Measurements from ENCODE around the gene OGFOD2. TPM values are rescaled to one million over a fixed set of nuclear protein-coding genes. Genes with fewer than 3 reads are reported as not detected.

OGFOD2 gene
- total RNA-seq, 1 donor from 2014 or later, result 4.5 TPM

DNA sequence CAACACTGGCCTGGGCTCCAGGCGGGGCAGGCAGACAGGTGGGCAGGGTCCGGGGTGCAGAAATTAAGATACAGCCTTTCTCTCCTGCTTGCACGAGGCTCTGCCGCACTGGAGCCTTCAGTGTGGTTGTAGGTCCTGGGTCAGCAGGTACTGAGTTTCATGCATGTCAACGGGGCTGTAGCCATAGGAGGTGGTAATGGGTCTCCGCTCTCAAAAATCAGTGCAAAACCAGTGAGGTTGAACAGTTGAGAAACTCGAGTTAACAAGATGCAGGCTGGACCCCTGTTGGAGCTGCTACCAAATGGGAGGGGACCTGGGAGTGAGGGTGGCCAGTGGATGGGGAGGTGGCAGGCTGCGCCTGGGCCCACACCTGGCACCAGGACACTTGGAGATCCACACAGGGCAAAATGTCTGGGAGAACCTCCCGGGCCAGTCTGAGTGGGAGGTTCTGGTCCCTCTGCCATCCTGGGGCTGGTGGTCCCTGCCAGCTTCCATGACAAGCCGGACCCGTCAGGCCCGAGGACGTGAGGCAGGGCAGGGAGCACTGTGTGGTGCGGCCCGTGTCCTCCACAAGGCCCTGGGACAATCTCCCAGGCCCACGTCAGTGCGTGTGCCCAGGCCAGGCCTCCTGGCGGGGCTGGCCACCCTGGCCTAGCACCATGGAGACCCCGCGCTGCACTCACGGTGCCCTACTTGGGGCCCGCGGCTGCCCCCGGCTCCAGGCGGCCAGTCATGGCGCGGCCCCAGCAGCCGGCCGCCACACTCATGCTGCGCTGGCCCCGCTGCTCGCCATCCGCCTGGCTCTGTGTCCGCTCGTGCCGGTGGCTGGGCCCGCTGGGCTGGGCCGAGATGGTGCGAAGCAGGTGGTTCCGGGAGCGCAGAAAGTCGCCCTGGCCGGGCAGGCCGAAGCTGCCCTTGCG, 10.6 kb downstream of the OGFOD2 start:
- FAIRE-seq (no peak), DNase-seq (ENCODE audit: low spot score in 2 of 2) (no peak)

DNA sequence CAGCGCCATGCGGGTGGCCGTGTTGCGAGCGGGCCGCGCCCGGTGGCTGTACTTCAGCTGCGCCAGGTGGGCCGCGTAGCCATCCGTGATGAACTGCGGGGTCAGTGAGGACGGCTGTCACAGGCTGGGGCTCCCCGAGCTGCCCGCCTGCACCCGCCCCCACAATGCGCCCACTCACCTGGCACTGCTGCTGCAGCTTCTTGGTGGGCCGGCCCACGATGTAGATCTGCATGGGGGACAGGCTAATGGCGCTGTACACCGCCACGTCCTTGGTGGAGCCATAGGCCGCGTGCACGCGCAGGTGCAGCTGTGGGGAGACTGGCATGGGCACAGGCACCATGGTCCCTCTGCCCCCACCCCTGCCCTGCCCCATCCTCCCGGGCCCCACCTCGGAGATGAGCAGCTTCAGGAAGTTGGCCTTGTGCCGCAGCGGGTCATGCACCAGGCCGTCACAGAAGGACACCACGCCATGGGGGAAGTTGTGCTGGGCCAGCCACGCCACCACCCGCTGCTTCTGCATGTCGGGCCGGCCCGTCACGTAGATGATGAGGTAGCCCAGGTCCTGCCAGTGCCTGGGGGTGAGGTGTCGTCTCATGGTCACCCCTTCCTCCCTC, 11.3 kb downstream of the OGFOD2 start:
- peak in 1 of 2 donors; percentile 44 for DNase-seq (ENCODE audit: low spot score in 2 of 2)
- no peak for FAIRE-seq

DNA sequence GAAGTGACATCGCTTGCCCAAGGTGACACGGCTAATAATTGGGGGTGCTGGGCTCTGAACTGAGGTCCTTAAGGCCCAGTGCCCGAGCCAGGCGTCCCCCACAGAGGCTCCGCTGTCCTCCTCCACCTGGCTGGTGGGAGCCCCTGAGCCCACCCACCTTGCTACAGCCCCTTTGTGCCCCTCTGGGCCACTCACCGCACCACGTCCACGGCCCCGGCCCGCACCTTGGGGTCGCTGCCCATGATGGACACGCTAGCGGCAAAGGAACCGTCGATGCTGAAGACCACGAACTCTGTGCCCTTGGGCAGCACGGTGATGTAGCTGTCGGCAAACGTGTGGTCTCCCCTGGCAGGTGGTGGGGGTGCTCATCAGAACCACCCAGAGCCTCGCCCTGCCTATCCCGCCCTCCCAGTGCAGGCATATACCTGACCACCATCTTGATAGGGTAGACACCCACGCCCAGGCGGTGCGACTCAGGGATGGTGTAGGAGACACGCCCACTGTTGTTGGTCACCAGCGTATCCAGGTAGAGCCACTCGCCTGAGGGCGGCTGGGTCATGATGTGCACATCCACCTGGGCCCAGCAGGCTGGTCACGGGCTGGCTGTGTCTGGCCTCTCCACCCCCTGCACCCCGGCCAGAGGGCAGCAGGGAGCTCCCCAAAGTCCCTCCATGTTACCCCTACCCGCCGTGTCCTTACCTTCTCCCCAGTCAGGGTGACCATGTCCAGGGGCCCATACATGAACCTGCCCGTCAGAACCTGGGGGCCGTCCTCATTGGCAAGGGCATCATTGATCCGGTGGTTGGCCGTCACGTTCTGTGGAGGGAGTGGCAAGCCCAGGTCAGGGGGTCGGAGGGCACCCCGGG, 12.3 kb downstream of the OGFOD2 start:
- no peak for FAIRE-seq
- DNase-seq (ENCODE audit: low spot score in 2 of 2), result peak in 1 of 2 donors; percentile 43

DNA sequence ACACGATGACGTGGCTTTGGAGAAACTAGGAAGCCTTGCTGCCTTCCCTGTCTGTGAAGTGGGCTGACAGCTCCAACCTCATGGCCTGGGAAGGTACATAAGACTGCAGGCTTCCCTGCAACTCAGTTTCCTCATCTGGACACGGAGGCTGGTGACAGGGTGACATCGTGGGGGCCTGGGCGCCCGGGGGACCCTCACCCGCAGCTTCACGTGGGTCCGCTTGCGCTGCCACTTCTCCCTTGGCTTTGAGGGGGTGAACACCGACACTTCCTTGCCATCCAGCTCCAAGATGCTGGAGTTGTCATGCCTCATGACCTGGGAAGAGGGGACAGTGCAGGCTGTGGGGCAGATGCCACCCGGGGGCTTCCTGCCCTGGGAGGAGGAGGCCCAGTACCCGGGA, 13.0 kb downstream of the OGFOD2 start:
- no peak for FAIRE-seq
- no peak for DNase-seq (ENCODE audit: low spot score in 2 of 2)

DNA sequence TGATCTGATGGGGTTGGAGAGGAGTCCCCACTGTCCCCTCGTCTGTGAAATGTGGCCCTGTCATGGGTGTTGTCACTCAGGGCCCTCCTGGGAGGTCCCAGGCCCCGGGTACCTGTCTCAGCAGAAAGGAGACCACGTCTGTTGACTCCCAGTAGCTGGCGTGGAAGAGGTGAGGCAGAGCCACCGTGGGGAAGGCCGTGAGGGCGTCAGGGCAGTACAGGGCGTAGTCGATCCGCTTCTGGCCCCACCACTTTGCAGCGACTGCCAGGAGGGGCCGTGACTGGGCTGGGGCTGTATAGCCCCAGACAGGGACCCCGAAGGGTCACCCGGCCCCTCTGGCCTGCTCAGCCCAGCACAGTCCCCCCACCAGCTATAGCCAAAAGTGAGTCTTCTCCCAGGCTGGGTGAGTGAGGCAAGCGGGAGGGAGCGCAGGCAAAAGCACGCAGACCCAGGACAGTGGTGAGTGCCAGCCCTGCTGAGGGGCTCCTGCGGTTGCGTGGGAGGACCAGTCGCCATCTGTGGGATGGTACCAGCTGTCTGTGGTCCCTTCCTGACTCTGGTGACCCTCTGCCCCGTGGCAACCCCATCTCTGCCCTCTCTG, 13.7 kb downstream of the OGFOD2 start:
- FAIRE-seq, result no peak
- no peak for DNase-seq (ENCODE audit: low spot score in 2 of 2)

DNA sequence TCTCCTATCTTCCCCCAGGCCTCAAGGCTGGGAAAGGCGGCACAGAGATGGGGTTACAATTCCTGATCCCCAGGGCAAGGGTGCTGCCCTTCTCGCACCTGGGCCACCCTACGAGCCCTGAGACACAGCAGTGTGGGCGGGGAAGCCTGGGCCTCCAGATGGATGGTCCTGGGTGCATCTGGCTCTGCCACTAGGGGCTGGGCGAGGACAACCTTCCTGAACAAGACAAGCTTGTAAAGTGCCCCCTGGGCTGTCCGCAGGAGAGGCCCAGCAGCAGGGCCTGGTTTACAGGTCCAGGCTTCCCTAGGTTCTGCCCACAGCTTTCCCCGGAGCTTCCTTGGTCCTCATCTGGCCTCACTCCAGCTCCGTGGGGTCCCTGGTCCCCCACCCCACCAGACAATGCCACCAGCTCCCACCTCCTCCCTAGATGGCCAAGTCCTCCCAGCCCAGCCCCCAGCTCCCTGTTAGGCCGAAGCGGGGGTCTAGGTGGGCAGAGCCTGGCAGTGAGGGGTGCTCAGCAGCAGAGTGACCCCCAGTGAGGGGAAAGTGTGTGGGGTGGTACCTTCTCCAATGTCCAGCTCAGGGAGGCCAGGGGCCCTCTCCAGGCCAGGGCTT, 14.3 kb downstream of the OGFOD2 start:
- FAIRE-seq (no peak), DNase-seq (ENCODE audit: low spot score in 2 of 2) (peak in 1 of 2 donors; percentile 31)

DNA sequence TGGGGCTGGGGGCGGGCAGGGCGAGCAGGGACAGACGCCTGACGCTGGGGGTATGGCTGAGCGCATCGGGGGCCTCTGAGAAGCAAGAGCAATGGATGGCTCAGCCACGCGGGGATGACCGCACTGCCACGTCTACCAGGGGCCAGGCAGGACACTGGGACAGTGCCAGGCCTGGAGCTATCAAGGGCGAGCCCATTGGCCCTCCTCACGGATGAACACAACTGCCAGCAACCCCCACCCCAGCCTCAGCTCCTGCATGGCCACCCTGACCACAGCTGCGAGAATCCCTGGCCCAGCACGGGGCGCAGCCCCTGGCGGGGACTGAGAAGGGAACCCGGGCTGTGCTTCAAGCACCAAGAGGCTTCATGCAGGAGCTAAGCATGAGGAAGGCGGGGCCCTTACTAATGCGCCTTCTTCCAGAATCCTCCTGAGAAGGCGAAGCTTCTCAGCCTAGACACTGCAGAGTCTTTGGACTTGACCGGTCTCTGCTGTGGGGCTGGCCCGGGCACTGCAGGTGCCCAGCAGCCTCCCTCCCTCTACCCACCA, 14.9 kb downstream of the OGFOD2 start:
- DNase-seq (ENCODE audit: low spot score in 2 of 2), result no peak

DNA sequence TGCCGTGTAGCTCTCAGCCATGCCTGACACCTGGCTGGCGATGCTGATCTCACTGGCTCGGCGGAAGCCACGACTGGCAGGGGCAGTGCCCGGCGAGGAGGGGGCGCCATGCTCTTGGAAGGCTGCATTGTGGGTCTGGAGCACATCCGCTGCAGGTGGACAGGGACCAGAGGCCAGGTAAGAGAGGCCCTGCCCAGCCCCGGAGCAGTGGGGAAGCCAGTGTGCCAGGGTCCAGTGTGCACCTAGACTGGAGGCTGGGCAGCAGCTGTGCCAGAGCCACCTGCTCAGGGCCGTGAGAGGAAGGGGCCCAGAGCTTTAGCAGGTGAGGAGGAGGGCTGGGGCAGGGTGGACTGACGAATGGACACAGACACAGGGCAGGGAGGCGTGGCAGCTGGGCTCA, 15.5 kb downstream of the OGFOD2 start:
- DNase-seq (ENCODE audit: low spot score in 2 of 2) (no peak), FAIRE-seq (no peak)

More for the DNA sequence above, 14.9 kb downstream of the OGFOD2 start:
- no peak for FAIRE-seq

DNA sequence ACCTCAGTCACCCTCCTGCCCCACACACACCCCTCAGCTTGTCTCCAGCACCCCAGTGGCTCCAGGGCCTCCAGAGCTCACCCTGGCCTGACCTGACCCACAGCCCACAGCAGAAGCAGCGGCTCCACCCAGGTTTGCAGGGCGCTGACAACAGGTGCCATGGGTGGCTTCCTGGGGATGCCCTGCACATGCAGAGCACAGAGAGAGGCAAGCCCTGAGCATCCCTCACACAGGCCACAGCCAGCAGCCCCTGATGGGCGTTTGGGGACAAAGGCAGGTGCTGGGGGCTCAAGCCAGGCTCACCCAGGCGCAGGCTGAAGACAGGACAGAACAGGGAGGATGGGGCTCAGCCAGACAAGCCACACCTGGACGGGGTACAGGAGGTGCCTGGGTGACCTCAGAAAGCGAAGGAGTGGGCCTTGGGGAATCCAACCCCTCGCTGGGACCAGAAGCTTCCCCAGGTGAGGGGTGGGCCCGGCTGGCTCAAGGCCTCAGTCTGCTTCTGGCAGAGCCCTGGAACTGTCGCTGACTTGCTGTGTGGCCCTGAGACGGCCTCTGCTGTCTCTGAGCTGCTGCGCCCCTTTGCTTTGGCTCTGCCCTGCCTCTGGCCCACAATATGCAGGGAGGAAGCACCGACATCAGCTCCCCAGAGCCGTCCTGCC, 16.0 kb downstream of the OGFOD2 start:
- FAIRE-seq (no peak), DNase-seq (ENCODE audit: low spot score in 2 of 2) (no peak)

DNA sequence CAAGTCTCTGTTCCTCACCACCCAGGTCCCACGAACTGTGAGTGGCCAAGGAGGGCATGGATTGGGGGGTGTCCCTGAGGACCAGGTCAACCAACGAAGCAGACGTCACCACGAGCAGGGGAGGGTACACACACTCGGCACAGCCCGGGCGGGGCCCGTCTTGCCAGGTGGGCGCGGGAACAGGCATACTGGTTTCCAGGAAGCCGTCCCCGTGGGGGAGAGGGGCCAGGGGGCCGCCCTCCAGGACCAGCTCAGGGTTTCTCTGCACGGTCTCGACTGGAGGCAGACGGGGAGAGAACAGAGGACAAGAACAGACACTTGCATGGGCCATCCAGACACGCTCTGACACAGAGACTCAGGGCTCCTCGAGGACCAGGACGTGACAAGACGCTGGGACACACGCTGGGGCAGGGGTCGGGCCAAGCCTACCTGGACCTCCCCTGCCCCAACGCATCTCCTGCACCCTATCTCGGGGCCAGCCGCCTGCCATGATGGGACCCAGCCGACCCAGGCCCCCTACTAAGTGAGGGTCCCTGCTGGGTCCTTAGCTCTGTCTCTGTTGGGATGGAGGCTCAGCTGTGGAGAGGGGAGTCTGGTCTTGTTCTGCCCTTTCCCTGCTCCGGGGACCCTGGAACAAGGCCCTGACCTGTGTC, 16.7 kb downstream of the OGFOD2 start:
- DNase-seq (ENCODE audit: low spot score in 2 of 2), result no peak
- FAIRE-seq, result no peak

DNA sequence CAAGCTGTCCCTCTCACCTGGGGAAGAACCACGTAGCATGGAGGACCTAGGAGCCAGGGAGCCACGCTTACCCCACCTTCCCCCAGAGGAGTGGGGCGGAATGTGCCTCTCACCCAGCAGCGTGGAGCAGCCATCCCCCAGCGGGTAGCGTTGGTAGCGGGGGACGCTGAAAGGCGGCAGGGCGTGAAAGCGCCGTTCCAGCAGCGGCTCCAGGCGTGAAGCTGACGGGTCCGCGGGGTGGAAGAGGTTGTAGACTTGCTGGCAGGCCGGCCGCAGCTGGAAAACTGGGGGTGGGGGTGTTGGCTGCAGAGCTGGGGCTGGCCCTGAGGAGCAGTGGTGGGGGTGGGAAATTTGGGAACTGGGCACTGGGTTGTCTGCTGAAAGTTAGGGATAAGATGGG, 17.3 kb downstream of the OGFOD2 start:
- DNase-seq (ENCODE audit: low spot score in 2 of 2) (no peak), FAIRE-seq (no peak)

DNA sequence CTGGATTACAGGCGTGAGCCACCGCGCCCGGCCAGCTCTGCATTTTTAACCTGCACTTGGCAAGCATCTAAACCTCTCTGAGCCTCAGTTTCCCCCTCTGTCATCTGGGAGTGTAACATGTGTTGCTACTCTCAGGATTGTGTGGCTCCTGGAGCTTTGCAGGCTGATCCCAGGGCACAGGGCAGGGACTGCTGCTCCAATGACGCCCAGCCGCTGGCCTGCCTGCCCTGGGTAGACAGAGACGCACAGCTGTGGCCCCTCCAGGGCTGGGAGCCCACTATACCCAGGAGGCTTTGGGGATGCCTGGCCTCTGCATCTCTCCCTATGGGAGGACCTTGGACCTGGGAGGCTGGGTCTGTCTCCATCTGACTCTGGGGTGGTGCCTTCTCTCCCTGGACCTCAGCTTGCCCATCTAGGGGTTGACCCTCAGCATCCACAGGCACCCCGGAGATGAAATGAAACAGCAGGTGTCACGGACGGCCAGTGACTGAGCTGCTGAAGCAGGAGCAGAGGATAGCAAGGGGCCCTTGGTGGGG, 19.2 kb downstream of the OGFOD2 start:
- FAIRE-seq (no peak), DNase-seq (ENCODE audit: low spot score in 2 of 2) (no peak)

DNA sequence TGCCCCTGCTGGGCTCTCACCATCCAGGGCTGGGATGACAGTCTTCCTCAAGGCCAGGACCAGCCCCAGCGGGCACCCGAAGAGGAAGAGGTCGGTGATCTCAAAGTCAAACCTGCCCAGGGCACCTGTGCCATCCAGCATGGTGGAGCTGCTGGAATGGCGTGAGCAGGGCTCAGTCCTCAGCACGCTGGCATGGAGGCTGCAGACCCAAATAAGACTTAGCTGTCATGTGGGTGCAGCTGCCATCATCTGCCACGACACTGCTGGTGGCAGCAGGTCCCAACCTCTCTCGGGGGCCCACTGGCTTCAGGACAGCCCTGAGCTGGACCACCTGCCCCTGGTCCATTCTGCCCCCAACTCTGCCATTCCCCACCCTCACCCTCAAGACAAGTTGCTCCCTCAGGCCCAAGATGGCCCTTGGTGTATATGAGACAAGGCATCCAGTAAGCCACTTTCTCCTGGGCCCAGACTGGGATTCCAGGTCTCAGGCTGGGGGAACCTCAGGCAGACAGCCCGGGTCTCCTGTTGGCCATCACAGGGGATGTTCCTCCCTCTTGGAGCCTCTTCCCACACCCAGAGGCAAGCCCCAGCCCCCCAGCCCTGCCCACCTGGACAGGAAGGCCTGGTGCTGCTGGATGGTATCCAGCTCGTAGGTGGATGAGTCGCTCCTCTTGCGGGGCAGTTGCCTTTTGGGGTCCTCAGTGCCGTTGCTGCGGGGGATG, 19.9 kb downstream of the OGFOD2 start:
- DNase-seq (ENCODE audit: low spot score in 2 of 2) (no peak), FAIRE-seq (no peak)

DNA sequence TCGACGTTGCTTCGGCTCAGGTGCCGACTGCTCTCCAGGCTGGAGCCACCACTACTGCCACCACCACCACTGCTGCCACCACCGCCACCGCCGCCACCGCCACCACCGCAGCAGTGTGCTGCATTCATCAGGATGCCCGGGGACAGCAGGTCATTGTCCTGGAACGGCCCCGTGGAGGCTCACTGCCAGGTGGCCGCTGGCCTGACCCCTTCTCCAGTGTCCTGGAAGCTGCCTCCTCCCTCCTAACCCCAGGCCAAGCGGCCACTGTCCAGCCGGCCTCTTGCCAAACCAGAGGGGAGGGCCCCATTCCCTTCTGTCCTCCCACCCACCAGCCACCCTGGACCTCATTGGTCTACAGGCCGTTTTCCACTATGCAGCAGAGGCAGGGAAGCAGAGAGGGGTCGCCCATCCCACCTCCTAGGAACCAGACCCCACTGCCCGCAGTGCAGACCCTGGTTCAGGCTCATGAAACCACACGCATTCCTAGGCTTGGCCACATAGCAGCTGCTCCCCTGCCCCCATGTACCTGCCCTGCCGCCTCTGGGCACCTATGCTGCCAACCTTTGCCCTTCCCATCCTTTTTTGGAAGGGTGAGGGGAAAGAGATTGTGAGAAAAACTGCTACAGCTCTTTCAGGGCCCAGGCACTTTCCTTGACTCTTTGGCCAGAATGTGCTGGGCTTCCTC, 20.6 kb downstream of the OGFOD2 start:
- DNase-seq (ENCODE audit: low spot score in 2 of 2), result peak in 1 of 2 donors; percentile 45
- FAIRE-seq, result no peak

DNA sequence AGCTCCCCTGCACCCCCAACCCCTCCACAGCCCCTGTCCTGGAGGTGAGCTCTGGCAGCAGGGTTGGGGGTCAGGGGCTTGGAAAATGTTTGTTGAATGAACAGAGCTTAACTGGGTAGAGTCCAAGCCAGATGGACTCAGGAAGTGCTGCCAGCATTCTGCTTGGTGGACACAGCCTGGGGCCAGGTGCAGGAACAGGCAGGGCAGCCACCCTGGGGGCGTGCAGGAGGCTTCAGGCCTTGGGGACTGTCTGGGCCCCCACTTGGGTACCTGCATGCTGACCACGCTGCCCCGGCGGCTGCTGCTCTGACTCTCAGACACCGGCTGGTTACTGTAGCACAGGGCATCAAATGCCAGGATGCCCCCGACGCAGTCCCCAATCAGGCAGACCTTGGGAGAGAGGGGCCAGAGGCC, 21.2 kb downstream of the OGFOD2 start:
- DNase-seq (ENCODE audit: low spot score in 2 of 2), result no peak
- FAIRE-seq, result no peak

DNA sequence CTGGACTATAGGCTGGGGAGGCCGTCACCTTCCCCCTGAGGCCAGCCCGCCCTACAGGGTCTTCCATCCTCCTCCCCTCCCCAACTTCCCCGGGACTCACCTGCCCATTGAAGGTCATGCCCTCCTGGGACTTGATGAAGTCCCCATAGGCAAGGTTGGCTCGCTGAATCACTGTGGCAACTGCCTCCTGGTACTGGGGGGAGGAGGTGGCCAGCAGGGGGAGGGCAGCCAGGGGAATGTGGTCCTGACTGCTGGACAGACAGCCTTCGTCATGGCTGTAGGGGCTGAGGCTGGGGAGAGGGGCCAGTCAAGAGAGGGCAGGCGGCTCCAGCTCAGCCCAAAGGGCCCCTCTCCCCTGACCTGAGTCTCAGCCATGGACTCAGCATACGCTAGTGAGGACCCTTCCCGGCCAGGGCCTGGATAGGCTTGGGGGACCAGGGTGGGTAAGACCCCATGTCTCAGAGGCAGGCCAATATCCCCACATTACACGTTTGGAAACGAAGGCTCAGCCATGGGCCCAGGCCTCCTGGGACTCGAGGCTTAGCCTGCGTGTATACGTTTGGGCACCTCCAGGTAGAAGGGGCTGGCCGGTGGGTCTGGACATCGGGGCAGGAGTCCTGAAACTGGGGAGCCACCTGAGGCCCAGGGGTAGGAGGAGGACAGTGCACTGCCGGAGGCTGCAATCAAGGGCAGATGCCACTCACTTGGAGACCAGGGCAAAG, 21.7 kb downstream of the OGFOD2 start:
- FAIRE-seq (no peak), DNase-seq (ENCODE audit: low spot score in 2 of 2) (no peak)
